Brain microvascular endothelial cell (primary cell): Measurements from ENCODE around the gene HSFX4.
"Not testable (repeated sequence)": the region's sequence is repeated elsewhere in the genome, so short reads cannot be mapped to it uniquely, and the experiment has no call there.

Experiments
- DNase-seq: peaks from one replicate; pipeline ENCODE4 v3.0.0-alpha.2; 2020
- H3K27ac ChIP-seq: fragments of 250-450 bp; sonication (Bioruptor Pico); 2 replicates; pipeline ENCODE4 v1.5.1; 2020; ENCODE audit warnings: mild to moderate bottlenecking, moderate library complexity
- H3K27me3 ChIP-seq: fragments of 250-450 bp; sonication (Bioruptor Pico); replicated peaks from 2 replicates; pipeline ENCODE4 v1.5.1; 2020; ENCODE audit warnings: mild to moderate bottlenecking
- H3K36me3 ChIP-seq: fragments of 250-450 bp; sonication (Bioruptor Pico); replicated peaks from 2 replicates; pipeline ENCODE4 v1.5.1; 2020; ENCODE audit warnings: mild to moderate bottlenecking
- H3K4me3 ChIP-seq: 2 replicates; pipeline ENCODE4 v1.5.1; 2011; ENCODE audit warnings: low read depth, mild to moderate bottlenecking, control low read depth, low read length, moderate library complexity
- CTCF ChIP-seq: IDR thresholded peaks from 2 replicates; pipeline ENCODE4 v1.5.1; 2011; ENCODE audit warnings: low read depth, mild to moderate bottlenecking, moderate library complexity, low read length, control low read depth, inconsistent platforms; ENCODE audit errors: missing control alignments
- in situ Hi-C: cut with HindIII; loops from 2 replicates; pipeline ENCODE4 v1.10.0; 2017; ENCODE audit warnings: low sequenced_read_pairs, low pct_ligation_motif_present

Gene HSFX4

DNA sequence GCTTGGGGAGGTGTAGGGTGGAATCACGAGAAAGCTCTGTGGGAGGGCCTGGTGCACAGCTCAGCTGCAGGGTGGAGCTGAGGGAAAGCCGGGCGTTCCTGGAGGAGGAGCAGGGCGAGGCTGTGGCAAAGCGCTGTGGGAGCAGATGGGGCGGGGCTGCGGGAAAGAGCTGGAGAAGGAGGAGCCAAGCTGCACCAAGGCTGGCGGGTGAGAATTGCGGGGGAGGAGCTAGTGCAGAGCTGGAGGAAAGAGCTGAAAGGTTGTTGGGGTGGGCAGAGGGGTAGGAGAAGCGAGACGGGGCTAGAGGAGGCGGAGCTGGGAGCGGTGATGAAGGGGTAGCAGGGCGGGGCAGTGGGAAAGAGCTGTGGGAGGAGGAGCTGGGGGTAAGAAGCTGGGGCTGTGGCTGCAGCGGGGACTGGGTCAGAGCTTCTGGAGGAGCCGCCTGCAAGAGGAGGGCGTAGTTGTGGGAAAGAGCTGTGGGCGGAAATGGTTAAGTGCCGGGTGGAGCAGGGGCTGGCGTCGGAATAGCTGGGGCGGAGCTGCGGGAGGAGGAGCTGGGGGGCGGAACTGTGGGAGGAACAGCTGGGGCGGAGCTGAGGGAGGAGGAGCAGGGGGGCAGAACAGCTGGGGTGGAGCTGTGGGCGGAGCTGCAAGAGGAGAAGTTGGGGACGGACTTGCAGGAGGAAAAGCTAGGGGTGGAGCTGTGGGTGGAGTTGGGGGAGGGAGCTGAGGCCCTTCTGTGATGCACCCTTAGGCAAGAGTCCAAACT is 10.7 kb downstream of the HSFX4 start:
- TF ChIP-seq CTCF, result no peak
- H3K27ac ChIP-seq, result peak overlapping the region; percentile 99
- no peaks in the 10 kb centered on the region for H3K36me3 ChIP-seq
- peak overlapping the region; percentile 59 for H3K4me3 ChIP-seq
- in situ Hi-C loops, result no loop called here
- peak; percentile 94 for DNase-seq
- no peaks in the 10 kb centered on the region for H3K27me3 ChIP-seq

- H3K27me3 ChIP-seq, DNase-seq, H3K36me3 ChIP-seq, H3K27ac ChIP-seq, in situ Hi-C loops: not testable (repeated sequence)
- peak; percentile 72 for TF ChIP-seq CTCF
- peak overlapping the region; percentile 15 for H3K4me3 ChIP-seq
These were observed 11.3 kb downstream of the HSFX4 start for GRCh38 chrX:149940674-149941024.

DNA sequence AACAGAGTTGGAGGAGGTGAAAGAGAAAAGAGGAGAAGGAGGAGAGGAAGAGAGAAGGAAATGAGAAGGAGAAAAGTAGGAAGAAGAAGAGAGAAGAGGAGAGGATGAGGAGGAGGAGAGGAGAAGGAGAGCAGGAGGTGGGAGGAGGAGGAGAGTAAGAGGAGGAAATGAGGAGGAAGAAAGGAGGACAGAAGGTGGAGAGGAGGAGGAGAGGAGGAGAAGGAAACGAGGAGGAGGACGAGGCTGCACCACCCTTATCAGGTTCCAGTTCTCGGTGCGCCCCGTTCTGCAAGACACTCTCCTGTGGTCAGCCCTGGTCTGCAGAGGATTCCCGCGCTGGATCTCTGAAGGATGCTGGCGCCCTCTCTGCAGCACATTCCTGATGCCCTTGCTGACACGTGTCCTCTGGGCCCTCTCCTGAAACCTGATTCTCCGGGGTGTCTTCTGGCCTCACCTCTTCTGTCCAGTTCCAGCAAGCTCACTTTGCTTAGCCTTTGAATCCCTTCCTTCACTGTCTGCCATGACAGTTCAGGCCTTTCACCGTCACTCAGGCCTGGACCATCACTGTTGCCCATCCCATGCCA is 15.8 kb downstream of the HSFX4 start:
- H3K36me3 ChIP-seq, H3K4me3 ChIP-seq, in situ Hi-C loops, H3K27ac ChIP-seq, H3K27me3 ChIP-seq, DNase-seq: not testable (repeated sequence)

GRCh38 chrX:149945820-149946219 is 16.4 kb downstream of the HSFX4 start:
- H3K27ac ChIP-seq, H3K27me3 ChIP-seq, in situ Hi-C loops, H3K36me3 ChIP-seq, DNase-seq, H3K4me3 ChIP-seq: not testable (repeated sequence)

- H3K27ac ChIP-seq, DNase-seq, H3K4me3 ChIP-seq, in situ Hi-C loops, H3K36me3 ChIP-seq, H3K27me3 ChIP-seq: not testable (repeated sequence)
These were observed 17.6 kb downstream of the HSFX4 start for GRCh38 chrX:149946932-149947331.

- no peak for DNase-seq
These were observed 18.6 kb downstream of the HSFX4 start for GRCh38 chrX:149948016-149948415.

More at GRCh38 chrX:149948016-149948415, 18.6 kb downstream of the HSFX4 start:
- TF ChIP-seq CTCF, result no peak
- Histone ChIP-seq H3K27ac (no peak overlapping the region), H3K36me3 (no peaks in the 10 kb centered on the region), H3K27me3 (no peaks in the 10 kb centered on the region), H3K4me3 (no peak overlapping the region)
- in situ Hi-C loops, result no loop called here
